Endothelial cell of umbilical vein (primary cell): Measurements from ENCODE around the gene TOM1. TPM values are rescaled to one million over a fixed set of nuclear protein-coding genes. Genes with fewer than 3 reads are reported as not detected.

ENCODE experiments used
- BruUV-seq: library from RNA; stranded (reverse); fragments of 400-500 nt; replicated peaks from 2 replicates; lab custom pipeline; 2021; lab: Mats Ljungman, UMichigan
- CTCF ChIA-PET: fragments of 300-600, 350-600 bp; sonication (Branson Sonifier 250); formaldehyde crosslinking; loops from one replicate; lab custom pipeline; 2021; ENCODE audit warnings: antibody characterized with exemption, inconsistent platforms; lab: Charles Lee
- POLR2A ChIA-PET: fragments of 300-600, 350-600 bp; sonication (Branson Sonifier 250); formaldehyde crosslinking; loops from one replicate; lab custom pipeline; 2021; ENCODE audit warnings: antibody characterized with exemption, inconsistent platforms; lab: Charles Lee
- DNase-seq: peaks from one replicate; pipeline ENCODE4 v3.0.0-alpha.2; 2011; ENCODE audit warnings: low read depth, low spot score
- FAIRE-seq: peaks from 2 replicates; lab custom pipeline; 2011; peaks lifted over from hg19 to GRCh38; lab: Jason Lieb, UNC
- H2AFZ ChIP-seq: 2 replicates; pipeline ENCODE4 v1.6.0; 2012; ENCODE audit warnings: low read depth, low read length, control low read depth, inconsistent platforms
- H3K27ac ChIP-seq: 2 replicates; pipeline ENCODE4 v1.5.1; 2011; ENCODE audit warnings: low read depth, mild to moderate bottlenecking, control low read depth, low read length, moderate library complexity; ENCODE audit not compliant: insufficient read depth
- H3K27me3 ChIP-seq, 2 experiments: 2 replicates each; pipeline versions ENCODE4 v1.6.0 to v1.6.1; 2011; ENCODE audit warnings: low read length in 2 of 2, mixed read lengths in 1 of 2; ENCODE audit not compliant: control insufficient read depth in 2 of 2, insufficient read depth in 2 of 2
- H3K36me3 ChIP-seq, 2 experiments: 2 replicates in 1 of 2; 3 replicates in 1 of 2; pipeline ENCODE4 v1.5.1; 2011; ENCODE audit warnings: low read length in 2 of 2, mild to moderate bottlenecking in 1 of 2, moderate library complexity in 1 of 2; ENCODE audit not compliant: control insufficient read depth in 2 of 2, insufficient read depth in 2 of 2; ENCODE audit errors: extremely low read depth in 1 of 2
- H3K4me1 ChIP-seq: 3 replicates; pipeline ENCODE4 v1.5.1; 2011; ENCODE audit warnings: mild to moderate bottlenecking, low read length; ENCODE audit not compliant: control insufficient read depth, insufficient read depth; ENCODE audit errors: extremely low read depth
- H3K4me2 ChIP-seq: 2 replicates; pipeline ENCODE4 v1.6.1; 2011; ENCODE audit warnings: low read length, control low read depth, mixed read lengths; ENCODE audit not compliant: insufficient read depth
- H3K4me3 ChIP-seq, 3 experiments: fragments of 200-600 bp in 1 of 3; sonication (generic), shearing (Covaris generic) in 1 of 3; replicated peaks in 1 of 3; 2 replicates each; pipeline ENCODE4 v1.5.1; 2011 to 2016; ENCODE audit warnings: control low read depth in 3 of 3, low read length in 3 of 3, mild to moderate bottlenecking in 2 of 3, inconsistent platforms in 1 of 3, low read depth in 1 of 3, moderate library complexity in 1 of 3; ENCODE audit not compliant: insufficient read depth in 1 of 3
- H3K79me2 ChIP-seq: 2 replicates; pipeline ENCODE4 v1.6.0; 2012; ENCODE audit warnings: low read length, inconsistent platforms; ENCODE audit not compliant: control insufficient read depth, insufficient read depth
- H3K9ac ChIP-seq: replicated peaks from 2 replicates; pipeline ENCODE3; 2011; ENCODE audit warnings: low read length, control low read depth; ENCODE audit not compliant: insufficient read depth; ENCODE audit errors: extremely low read depth
- H3K9me1 ChIP-seq: replicated peaks from 3 replicates; pipeline ENCODE4 v1.6.0; 2011; ENCODE audit warnings: mild to moderate bottlenecking, low read length; ENCODE audit not compliant: control insufficient read depth, insufficient read depth; ENCODE audit errors: extremely low read depth
- H3K9me3 ChIP-seq: replicated peaks from 2 replicates; pipeline ENCODE4 v1.5.1; 2012; ENCODE audit warnings: low read length, inconsistent platforms; ENCODE audit not compliant: control insufficient read depth, insufficient read depth
- H4K20me1 ChIP-seq: replicated peaks from 2 replicates; pipeline ENCODE3; 2011; ENCODE audit warnings: mild to moderate bottlenecking, low read length; ENCODE audit not compliant: control insufficient read depth, insufficient read depth; ENCODE audit errors: extremely low read depth
- EZH2 ChIP-seq: IDR thresholded peaks from 2 replicates; pipeline ENCODE4 v1.6.1; 2012; ENCODE audit warnings: borderline replicate concordance, low read depth, mild to moderate bottlenecking, moderate library complexity, low read length, inconsistent platforms; ENCODE audit not compliant: severe bottlenecking
- FOS ChIP-seq: IDR thresholded peaks from 2 replicates; pipeline ENCODE4 v1.6.1; 2011; ENCODE audit warnings: mild to moderate bottlenecking, low read length, moderate library complexity, borderline replicate concordance; ENCODE audit not compliant: insufficient read depth
- GATA2 ChIP-seq: IDR thresholded peaks from 2 replicates; pipeline ENCODE4 v1.7.0; 2011; ENCODE audit warnings: low read depth, mild to moderate bottlenecking, moderate library complexity, mixed read lengths, low read length; ENCODE audit not compliant: insufficient read length, insufficient read depth
- JUN ChIP-seq: IDR thresholded peaks from 2 replicates; pipeline ENCODE4 v1.6.1; 2011; ENCODE audit warnings: borderline replicate concordance, low read depth; ENCODE audit not compliant: insufficient read length, insufficient read depth
- MYC ChIP-seq: IDR thresholded peaks from one replicate; pipeline ENCODE4 v1.6.1; 2011; ENCODE audit warnings: mild to moderate bottlenecking, low read depth, low read length
- POLR2A ChIP-seq: IDR thresholded peaks from 2 replicates; pipeline ENCODE4 v1.6.1; 2012; ENCODE audit warnings: low read depth, mild to moderate bottlenecking, control low read depth, low read length
- POLR2AphosphoS5 ChIP-seq: IDR thresholded peaks from 2 replicates; pipeline ENCODE4 v1.6.1; 2012; ENCODE audit warnings: low read depth, mild to moderate bottlenecking, control low read depth, low read length, moderate library complexity; ENCODE audit not compliant: insufficient read depth
- dilution Hi-C: fragments of 300-500 bp; cut with MboI; formaldehyde crosslinking; loops from one replicate; pipeline ENCODE4 v1.15.0; 2019; ENCODE audit warnings: low sequenced_read_pairs; ENCODE audit not compliant: extremely low pct_ligation_motif_present
- intact Hi-C: fragments of 100-400 bp; cut with micrococcal nuclease; formaldehyde crosslinking; loops from one replicate; pipeline ENCODE4 v1.10.0; 2022
- polyA plus RNA-seq, 4 experiments: library from polyadenylated mRNA; depleted of rRNA in 3 of 4; stranded (reverse) in 3 of 4; unstranded in 1 of 4; fragments of >200 nt; gene quantifications; 2 replicates each; pipeline versions ENCODE4 v1.2.1 to v1.2.3, GENCODE V29; 2011 to 2012; ENCODE audit warnings: missing spikeins in 1 of 4
- total RNA-seq: library from RNA; stranded (reverse); gene quantifications from 2 replicates; pipeline ENCODE4 v1.2.3, GENCODE V29; 2021
- TF ChIP-seq, protein P1 (sequence below), 2 donors: IDR thresholded peaks; 1 replicate in 1 of 2; 2 replicates in 1 of 2; pipeline ENCODE4 v1.5.1; 2011; ENCODE audit warnings: low read length in 2 of 2, mild to moderate bottlenecking in 2 of 2, moderate library complexity in 2 of 2, control low read depth in 1 of 2, inconsistent platforms in 1 of 2, low read depth in 1 of 2; ENCODE audit not compliant: insufficient read depth in 1 of 2; ENCODE audit errors: extremely low read depth in 1 of 2
- TF ChIP-seq, protein P2 (sequence below): IDR thresholded peaks from 2 replicates; pipeline ENCODE4 v1.6.1; 2011; ENCODE audit not compliant: insufficient read depth, insufficient read length

TOM1 gene
- total and polyA plus RNA-seq, 2 donors (not counting 3 experiments of a cell fraction or from before 2014, with no cell fraction given) = 36.4 to 74.4 TPM

DNA sequence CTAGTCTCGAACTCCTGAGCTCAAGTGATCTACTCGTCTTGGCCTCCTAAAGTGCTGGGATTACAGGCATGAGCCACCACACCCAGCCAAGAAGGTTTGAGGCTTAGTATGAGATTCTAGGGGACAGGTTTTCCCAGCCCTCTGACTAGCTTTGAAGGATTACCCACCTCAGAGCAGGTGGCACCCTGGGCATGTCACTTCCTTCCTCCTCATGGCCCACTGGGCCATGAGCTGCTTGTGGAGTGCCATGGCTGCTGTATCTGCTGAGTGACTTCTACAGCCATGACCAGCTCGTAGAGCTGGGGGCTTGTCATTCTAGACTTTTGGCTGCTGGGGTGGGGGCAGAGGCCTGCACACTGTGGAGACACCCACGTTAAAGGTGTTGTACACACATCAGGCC is 25.1 kb downstream of the TOM1 start:
- no peak overlapping the region for H3K4me2 ChIP-seq
- TF ChIP-seq, protein P1, sequence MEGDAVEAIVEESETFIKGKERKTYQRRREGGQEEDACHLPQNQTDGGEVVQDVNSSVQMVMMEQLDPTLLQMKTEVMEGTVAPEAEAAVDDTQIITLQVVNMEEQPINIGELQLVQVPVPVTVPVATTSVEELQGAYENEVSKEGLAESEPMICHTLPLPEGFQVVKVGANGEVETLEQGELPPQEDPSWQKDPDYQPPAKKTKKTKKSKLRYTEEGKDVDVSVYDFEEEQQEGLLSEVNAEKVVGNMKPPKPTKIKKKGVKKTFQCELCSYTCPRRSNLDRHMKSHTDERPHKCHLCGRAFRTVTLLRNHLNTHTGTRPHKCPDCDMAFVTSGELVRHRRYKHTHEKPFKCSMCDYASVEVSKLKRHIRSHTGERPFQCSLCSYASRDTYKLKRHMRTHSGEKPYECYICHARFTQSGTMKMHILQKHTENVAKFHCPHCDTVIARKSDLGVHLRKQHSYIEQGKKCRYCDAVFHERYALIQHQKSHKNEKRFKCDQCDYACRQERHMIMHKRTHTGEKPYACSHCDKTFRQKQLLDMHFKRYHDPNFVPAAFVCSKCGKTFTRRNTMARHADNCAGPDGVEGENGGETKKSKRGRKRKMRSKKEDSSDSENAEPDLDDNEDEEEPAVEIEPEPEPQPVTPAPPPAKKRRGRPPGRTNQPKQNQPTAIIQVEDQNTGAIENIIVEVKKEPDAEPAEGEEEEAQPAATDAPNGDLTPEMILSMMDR (IDR thresholded peaks at IDR 0.05; ENCODE audit: extremely low read depth in 1 of 2, insufficient read depth in 1 of 2, low read depth in 1 of 2, low read length in 2 of 2) = no peak
- no peak for TF ChIP-seq FOS
- no peak for TF ChIP-seq POLR2AphosphoS5
- TF ChIP-seq, protein P2, sequence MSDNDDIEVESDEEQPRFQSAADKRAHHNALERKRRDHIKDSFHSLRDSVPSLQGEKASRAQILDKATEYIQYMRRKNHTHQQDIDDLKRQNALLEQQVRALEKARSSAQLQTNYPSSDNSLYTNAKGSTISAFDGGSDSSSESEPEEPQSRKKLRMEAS = no peak
- no peak for TF ChIP-seq EZH2
- TF ChIP-seq GATA2 = no peak
- TF ChIP-seq MYC = no peak
- no peak for TF ChIP-seq JUN
- TF ChIP-seq POLR2A = no peak
- no peaks in the 10 kb centered on the region for H3K9me1 ChIP-seq
- H2AFZ ChIP-seq = no peak overlapping the region
- H4K20me1 ChIP-seq = no peaks in the 10 kb centered on the region
- peaks cover 12% of the 10 kb centered on the region for H3K4me1 ChIP-seq
- BruUV-seq = no TSS peak
- no peak overlapping the region for H3K9ac ChIP-seq
- CTCF ChIA-PET = interaction anchor here (1.7 kb wide), 1 partner anchor 18 kb away, joined by 4 read pairs; no protein-coding TSS in a partner anchor
- H3K79me2 ChIP-seq = no peaks in the 10 kb centered on the region
- H3K36me3 ChIP-seq = peaks cover 2 to 42% of the 10 kb centered on the region in 2 experiments
- dilution Hi-C loops (no loop called here), intact Hi-C loops (no loop called here)
- H3K4me3 ChIP-seq = no peak overlapping the region
- POLR2A ChIA-PET = no interaction called here
- DNase-seq (no peak), FAIRE-seq (no peak)
- H3K27ac ChIP-seq = no peak overlapping the region
- no peaks in the 10 kb centered on the region for H3K9me3 ChIP-seq
- no peaks in the 10 kb centered on the region for H3K27me3 ChIP-seq
